ENCODE data around the gene CFAP97D1.

- TF ChIP-seq CTCF (conservative IDR thresholded peaks at IDR 0.05; ENCODE audit: low read length) (no peak), EZH2phosphoT487 (IDR thresholded peaks at IDR 0.05; ENCODE audit: borderline replicate concordance) (no peak)
Observed at GRCh38 chr17:43784628-43785101, 4.4 kb downstream of the CFAP97D1 start.

Measured in Loucy (cell line).